ENCODE results near the gene TTC9B. TPM values are rescaled to one million over a fixed set of nuclear protein-coding genes. Genes with fewer than 3 reads are reported as not detected.

TTC9B gene
- total and polyA plus RNA-seq, 2 of the 4 experiments (the other 2 are of a cell fraction): not detected

DNA sequence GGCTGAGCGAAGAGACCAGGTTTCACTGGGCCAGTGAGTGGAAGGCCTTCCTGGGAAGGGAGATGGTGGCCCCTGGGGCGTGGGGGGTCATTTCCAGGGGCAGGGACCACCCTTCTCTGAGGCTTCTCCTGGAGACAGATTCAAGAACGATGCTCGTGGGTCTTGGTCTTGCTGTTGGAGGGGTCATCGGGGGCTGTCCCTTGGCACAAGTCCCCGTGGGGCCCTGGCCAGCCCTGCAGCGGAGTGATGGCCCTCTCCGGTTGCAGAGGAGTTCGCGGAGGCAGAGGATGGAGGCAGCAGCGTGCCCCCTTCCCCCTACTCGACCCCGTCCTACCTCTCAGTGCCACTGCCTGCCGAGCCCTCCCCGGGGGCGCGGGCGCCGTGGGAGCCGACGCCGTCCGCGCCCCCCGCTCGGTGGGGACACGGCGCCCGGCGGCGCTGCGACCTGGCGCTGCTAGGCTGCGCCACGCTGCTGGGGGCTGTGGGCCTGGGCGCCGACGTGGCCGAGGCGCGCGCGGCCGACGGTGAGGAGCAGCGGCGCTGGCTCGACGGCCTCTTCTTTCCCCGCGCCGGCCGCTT is 4.8 kb downstream of the TTC9B start:
- H4K20me1 ChIP-seq (ENCODE audit: insufficient read depth, low read length): no peaks in the 10 kb centered on the region
- H2BK120ac ChIP-seq (ENCODE audit: low read depth, low read length): no peak overlapping the region
- no peak overlapping the region for H4K91ac ChIP-seq (ENCODE audit: insufficient read depth, low read depth, low read length)
- H3K4me3 ChIP-seq (ENCODE audit: insufficient read depth, low read depth, low read length): no peak overlapping the region
- no peaks in the 10 kb centered on the region for H3K9me3 ChIP-seq (ENCODE audit: control insufficient read depth, insufficient read depth, low read length)
- 75% methylated on average over 29 of the region's 53 CpGs; no CpG with 5 or more reads in 1 of the 2 experiments for WGBS, 2 experiments (ENCODE audit: extremely low coverage in 2 of 2, insufficient read length in 1 of 2)
- peaks cover 15% of the 10 kb centered on the region for H3K27me3 ChIP-seq (ENCODE audit: control insufficient read depth, insufficient read depth, low read length)
- H2BK5ac ChIP-seq (ENCODE audit: low read depth, low read length, poor library complexity, severe bottlenecking): no peak overlapping the region
- dilution Hi-C loops (cut with HindIII; ENCODE audit: low sequenced_read_pairs, unreplicated experiment): no loop called here
- no peak for ATAC-seq (ENCODE audit: low read depth)
- no peak overlapping the region for H4K8ac ChIP-seq (ENCODE audit: low read depth in 2 of 2, low read length in 2 of 2)
- in situ Hi-C loops (cut with MboI; ENCODE audit: low sequenced_read_pairs): no loop called here
- no peak for DNase-seq
- H2AFZ ChIP-seq (replicated peaks; ENCODE audit: low read length, poor library complexity): no peak overlapping the region
- no peak overlapping the region for H3K56ac ChIP-seq (ENCODE audit: extremely low read depth, insufficient read depth, low read length)
- ChIA-PET POLR2A (ENCODE audit: unreplicated experiment) (no interaction called here), CTCF (no interaction called here)
- no peak overlapping the region for H2BK20ac ChIP-seq (ENCODE audit: low read depth, low read length)
- BruUV-seq (replicated peaks): no TSS peak
- TF ChIP-seq SMC3 (IDR thresholded peaks at IDR 0.05; ENCODE audit: low read depth, low read length): no peak
- TF ChIP-seq CHD1 (IDR thresholded peaks at IDR 0.05; ENCODE audit: low read depth, low read length): no peak
- TF ChIP-seq, protein P1, sequence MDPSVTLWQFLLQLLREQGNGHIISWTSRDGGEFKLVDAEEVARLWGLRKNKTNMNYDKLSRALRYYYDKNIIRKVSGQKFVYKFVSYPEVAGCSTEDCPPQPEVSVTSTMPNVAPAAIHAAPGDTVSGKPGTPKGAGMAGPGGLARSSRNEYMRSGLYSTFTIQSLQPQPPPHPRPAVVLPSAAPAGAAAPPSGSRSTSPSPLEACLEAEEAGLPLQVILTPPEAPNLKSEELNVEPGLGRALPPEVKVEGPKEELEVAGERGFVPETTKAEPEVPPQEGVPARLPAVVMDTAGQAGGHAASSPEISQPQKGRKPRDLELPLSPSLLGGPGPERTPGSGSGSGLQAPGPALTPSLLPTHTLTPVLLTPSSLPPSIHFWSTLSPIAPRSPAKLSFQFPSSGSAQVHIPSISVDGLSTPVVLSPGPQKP (IDR thresholded peaks at IDR 0.05; ENCODE audit: borderline replicate concordance, low read depth, low read length): no peak
- no peak for TF ChIP-seq RAD21 (IDR thresholded peaks at IDR 0.05; ENCODE audit: low read length)
- TF ChIP-seq FOS (IDR thresholded peaks at IDR 0.05; ENCODE audit: low read depth, low read length): no peak
- no peak for TF ChIP-seq MAFK (IDR thresholded peaks at IDR 0.05; ENCODE audit: low read depth, low read length)
- TF ChIP-seq, protein P2, sequence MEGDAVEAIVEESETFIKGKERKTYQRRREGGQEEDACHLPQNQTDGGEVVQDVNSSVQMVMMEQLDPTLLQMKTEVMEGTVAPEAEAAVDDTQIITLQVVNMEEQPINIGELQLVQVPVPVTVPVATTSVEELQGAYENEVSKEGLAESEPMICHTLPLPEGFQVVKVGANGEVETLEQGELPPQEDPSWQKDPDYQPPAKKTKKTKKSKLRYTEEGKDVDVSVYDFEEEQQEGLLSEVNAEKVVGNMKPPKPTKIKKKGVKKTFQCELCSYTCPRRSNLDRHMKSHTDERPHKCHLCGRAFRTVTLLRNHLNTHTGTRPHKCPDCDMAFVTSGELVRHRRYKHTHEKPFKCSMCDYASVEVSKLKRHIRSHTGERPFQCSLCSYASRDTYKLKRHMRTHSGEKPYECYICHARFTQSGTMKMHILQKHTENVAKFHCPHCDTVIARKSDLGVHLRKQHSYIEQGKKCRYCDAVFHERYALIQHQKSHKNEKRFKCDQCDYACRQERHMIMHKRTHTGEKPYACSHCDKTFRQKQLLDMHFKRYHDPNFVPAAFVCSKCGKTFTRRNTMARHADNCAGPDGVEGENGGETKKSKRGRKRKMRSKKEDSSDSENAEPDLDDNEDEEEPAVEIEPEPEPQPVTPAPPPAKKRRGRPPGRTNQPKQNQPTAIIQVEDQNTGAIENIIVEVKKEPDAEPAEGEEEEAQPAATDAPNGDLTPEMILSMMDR (conservative IDR thresholded peaks at IDR 0.05; ENCODE audit: low read depth, low read length): no peak
- TF ChIP-seq RFX5 (IDR thresholded peaks at IDR 0.05; ENCODE audit: low read depth, low read length): no peak
- TF ChIP-seq, protein P3, sequence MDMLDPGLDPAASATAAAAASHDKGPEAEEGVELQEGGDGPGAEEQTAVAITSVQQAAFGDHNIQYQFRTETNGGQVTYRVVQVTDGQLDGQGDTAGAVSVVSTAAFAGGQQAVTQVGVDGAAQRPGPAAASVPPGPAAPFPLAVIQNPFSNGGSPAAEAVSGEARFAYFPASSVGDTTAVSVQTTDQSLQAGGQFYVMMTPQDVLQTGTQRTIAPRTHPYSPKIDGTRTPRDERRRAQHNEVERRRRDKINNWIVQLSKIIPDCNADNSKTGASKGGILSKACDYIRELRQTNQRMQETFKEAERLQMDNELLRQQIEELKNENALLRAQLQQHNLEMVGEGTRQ (IDR thresholded peaks at IDR 0.05; ENCODE audit: low read depth, low read length): no peak
- no peak for TF ChIP-seq RCOR1 (IDR thresholded peaks at IDR 0.05; ENCODE audit: insufficient replicate concordance, low read length)
- TF ChIP-seq CEBPB (IDR thresholded peaks at IDR 0.05; ENCODE audit: low read depth, low read length): no peak
- H3K14ac ChIP-seq (replicated peaks; ENCODE audit: low read depth, low read length): no peak overlapping the region
- H2BK15ac ChIP-seq (ENCODE audit: low read depth, low read length): no peak overlapping the region
- no peak overlapping the region for H3K9ac ChIP-seq (ENCODE audit: low read depth, low read length)
- peaks cover 22% of the 10 kb centered on the region for H3K36me3 ChIP-seq (ENCODE audit: control insufficient read depth, insufficient read depth, low read length)
- H3K4me1 ChIP-seq (ENCODE audit: control insufficient read depth, insufficient read depth, low read length): no peaks in the 10 kb centered on the region
- no peak overlapping the region for H3K4ac ChIP-seq (ENCODE audit: low read depth, low read length)
- no peak overlapping the region for H4K5ac ChIP-seq (ENCODE audit: low read depth, low read length)
- H3K18ac ChIP-seq (ENCODE audit: low read depth, low read length): no peak overlapping the region
- H2AK5ac ChIP-seq (ENCODE audit: low read depth, low read length): no peak overlapping the region
- H3K4me2 ChIP-seq (ENCODE audit: low read depth, low read length): no peak overlapping the region
- H3K9me1 ChIP-seq (ENCODE audit: insufficient read depth, low read length): peaks cover 4% of the 10 kb centered on the region
- H2AK9ac ChIP-seq (replicated peaks; ENCODE audit: low read depth, low read length, poor library complexity): no peak overlapping the region
- H3K23ac ChIP-seq (ENCODE audit: low read depth, low read length): no peak overlapping the region
- H3K27ac ChIP-seq (ENCODE audit: insufficient read depth, low read length): no peak overlapping the region
- intact Hi-C loops (cut with micrococcal nuclease): no loop called here
- no peaks in the 10 kb centered on the region for H3K79me1 ChIP-seq (ENCODE audit: low read depth in 1 of 2, low read length in 2 of 2)
